ENCODE data around the gene ADGRB3.
A peak's percentile ranks its signal among the peaks of the same experiment; 100 is the strongest.
"Not testable (repeated sequence)": the region's sequence is repeated elsewhere in the genome, so short reads cannot be mapped to it uniquely, and the experiment has no call there.

The ADGRB3 gene

GRCh38 chr6:68740828-68741500, 105.9 kb downstream of the ADGRB3 start:
- DNase-seq (ENCODE audit: low read depth, low spot score): no peak

DNA sequence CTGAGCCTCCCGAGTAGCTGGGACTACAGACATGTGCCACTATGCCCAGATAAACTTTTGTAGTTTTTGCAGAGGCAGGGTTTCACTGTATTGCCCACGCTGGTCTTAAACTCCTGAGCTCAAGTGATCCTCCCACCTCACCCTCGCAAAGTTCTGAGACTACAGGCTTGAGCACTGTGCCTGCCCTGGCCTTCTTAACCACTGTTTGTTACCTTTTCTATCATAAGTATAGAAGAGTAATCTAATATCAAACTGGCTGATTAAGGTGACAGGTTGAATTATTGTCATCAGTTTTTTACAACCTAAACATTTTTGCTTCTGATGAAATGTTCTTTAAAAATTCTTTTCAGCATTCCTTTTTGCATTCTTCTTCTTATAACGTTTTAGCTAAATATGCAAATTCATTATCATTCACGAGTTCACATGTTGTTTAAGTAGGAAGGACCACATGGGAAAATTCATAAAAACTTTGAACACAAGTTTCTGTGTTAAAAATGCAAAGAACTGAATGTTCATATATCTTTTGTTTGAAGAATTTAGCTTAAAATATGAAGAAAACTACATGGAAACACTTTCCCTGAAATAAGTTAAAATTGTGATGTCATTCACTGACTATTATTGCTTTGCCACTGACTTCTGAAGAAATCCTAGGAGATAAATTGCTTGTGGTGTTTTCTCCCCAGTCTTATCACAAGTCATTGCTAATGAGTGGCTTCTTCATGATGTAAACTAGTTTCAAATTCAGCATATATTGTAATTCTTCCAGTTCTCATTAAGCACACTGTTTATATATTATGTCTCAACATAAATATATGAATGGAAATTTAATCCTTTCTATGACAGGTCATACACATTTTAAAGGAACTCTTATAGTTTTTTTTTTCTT, 106.7 kb downstream of the ADGRB3 start:
- DNase-seq (ENCODE audit: low read depth, low spot score): no peak

- DNase-seq (ENCODE audit: low read depth, low spot score): no peak
These were observed 108.0 kb downstream of the ADGRB3 start for GRCh38 chr6:68743099-68743498.

- not testable (repeated sequence) for DNase-seq (ENCODE audit: low read depth, low spot score)
These were observed 109.3 kb downstream of the ADGRB3 start for GRCh38 chr6:68744376-68744775.

DNA sequence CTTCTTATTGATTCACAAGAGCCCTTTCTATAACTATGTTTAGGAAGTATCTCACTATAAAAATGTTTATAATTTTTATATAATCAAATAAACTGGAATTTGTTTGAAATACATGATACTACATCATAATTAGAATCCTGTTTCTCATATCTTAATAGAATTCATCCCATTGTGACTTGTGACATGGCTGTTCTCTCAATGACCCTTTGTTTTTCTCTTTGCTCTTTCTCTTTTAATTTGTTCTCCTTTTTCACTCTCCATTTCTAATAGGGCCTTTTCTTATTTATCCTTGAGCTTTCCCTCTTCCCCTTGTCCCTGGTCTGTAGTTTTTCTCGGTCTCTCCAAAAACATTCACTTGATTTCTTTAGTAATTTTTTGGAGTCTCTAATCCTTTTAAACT, 111.3 kb downstream of the ADGRB3 start:
- DNase-seq (ENCODE audit: low read depth, low spot score): no peak

GRCh38 chr6:68747110-68747790, 112.2 kb downstream of the ADGRB3 start:
- DNase-seq (ENCODE audit: low read depth, low spot score): no peak

GRCh38 chr6:68747832-68748231, 112.8 kb downstream of the ADGRB3 start:
- DNase-seq (ENCODE audit: low read depth, low spot score): not testable (repeated sequence)

DNA sequence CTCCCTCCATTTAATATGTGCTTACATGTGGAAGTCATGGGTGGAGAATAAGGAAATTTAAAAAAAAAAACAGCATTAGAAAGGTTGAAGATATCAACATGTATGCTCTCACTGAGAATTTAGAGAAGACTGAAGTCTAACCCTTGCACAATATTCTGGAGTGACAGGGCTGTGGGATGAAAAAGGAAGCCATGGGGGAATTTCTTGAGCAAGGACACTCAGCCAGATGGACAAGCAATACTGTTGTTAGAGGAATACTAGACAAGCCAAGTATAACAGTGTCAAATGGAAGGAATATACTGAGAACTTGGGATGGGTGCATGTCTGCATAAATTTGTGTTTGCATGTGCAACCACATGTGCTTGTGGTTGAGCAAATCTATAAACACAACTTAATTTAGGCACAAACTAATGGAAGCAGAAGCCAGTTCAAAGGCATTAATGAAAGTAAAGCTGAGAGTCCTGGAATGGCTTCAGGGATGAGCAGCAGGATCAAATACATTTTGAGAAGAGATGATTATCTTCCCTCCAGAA, 119.7 kb downstream of the ADGRB3 start:
- no peak for DNase-seq (ENCODE audit: low read depth, low spot score)

DNA sequence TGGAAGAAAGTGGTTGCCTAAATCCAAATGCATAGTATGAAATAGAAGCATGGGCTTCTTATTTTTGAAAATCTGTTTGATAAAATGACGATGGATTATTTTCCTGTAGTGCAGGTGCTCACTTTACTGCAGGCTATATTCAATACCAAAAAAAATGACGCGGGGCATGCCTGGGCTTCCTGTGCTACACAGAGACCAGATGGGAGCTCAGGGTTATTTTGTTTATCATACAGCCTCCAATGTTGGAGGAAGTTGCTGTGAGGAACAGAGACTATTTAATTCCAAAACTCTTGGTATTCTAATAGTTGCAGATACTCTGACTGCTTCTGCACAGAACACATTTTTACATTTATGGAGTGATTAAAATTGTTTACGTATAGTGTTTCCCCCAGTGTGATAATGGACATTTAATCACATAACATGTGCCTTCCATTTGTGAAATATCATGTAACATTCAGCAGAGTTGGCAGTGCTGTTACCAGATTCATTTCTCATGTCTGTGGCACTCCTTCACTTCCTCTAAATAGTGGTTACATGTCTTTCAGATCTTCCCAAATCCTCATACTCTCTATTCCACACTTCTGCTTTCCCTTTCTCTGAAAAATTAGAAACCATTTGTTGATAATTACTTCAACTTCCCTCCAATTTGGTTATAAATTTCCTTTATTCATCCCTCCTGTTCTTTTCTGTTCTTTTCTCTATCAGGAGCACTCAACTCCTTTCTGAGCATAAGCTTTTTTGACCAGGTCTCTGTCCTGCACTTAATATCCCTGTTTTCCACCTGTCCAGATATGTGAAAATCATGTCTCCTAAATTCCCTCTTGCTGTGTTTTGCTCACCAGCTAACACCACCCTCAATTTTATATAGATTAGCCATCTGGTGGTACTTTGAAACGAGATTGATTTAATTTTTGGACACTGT, 121.6 kb downstream of the ADGRB3 start:
- DNase-seq (ENCODE audit: low read depth, low spot score): no peak

- DNase-seq (ENCODE audit: low read depth, low spot score): no peak
These were observed 122.7 kb downstream of the ADGRB3 start for GRCh38 chr6:68757821-68758220.

GRCh38 chr6:68758559-68758958, 123.5 kb downstream of the ADGRB3 start:
- DNase-seq (ENCODE audit: low read depth, low spot score): no peak

DNA sequence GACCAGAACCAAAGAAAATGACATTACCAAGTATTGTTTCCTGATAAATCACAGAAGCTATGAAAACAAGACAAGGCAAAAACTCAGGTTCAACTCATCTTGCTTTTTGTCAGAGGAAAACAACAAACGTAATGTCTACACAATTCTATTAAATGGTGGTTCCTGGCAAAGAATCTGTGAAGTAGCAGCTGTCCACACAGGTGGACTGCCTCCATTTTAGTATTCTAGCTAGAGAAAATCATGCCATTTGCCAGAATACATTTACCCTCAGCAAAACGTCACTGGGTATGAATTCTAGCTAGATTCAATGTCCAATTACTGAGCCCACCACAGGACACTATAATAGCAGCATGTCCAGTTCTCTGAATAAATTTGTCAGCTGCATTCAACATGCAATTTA, 125.4 kb downstream of the ADGRB3 start:
- DNase-seq (ENCODE audit: low read depth, low spot score): no peak

- DNase-seq (ENCODE audit: low read depth, low spot score): no peak
These were observed 126.0 kb downstream of the ADGRB3 start for GRCh38 chr6:68760941-68761676.

GRCh38 chr6:68761985-68762384, 126.9 kb downstream of the ADGRB3 start:
- no peak for DNase-seq (ENCODE audit: low read depth, low spot score)

GRCh38 chr6:68771426-68771825, 136.3 kb downstream of the ADGRB3 start:
- DNase-seq (ENCODE audit: low read depth, low spot score): no peak

- no peak for DNase-seq (ENCODE audit: low read depth, low spot score)
These were observed 139.8 kb downstream of the ADGRB3 start for GRCh38 chr6:68774843-68775242.

- no peak for DNase-seq (ENCODE audit: low read depth, low spot score)
These were observed 141.3 kb downstream of the ADGRB3 start for GRCh38 chr6:68776354-68776753.

DNA sequence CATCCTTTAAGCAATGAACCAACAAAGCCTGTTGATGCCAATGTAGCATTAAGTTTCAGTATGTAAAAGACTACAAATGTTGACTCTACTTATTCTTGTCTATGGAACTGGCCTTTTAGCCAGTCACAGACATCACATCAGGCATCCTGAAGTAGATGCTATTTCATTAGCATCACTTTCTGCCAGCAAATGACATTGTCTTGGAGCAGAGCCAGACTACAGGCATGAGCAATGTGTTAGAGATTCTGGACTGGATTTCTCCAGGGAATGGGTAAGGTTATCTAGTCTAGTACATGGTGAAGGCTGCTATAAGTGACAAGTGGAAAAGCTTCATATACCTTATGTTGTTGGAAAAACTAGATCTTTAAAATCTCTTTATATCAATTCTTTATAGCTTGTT, 142.9 kb downstream of the ADGRB3 start:
- no peak for DNase-seq (ENCODE audit: low read depth, low spot score)

DNA sequence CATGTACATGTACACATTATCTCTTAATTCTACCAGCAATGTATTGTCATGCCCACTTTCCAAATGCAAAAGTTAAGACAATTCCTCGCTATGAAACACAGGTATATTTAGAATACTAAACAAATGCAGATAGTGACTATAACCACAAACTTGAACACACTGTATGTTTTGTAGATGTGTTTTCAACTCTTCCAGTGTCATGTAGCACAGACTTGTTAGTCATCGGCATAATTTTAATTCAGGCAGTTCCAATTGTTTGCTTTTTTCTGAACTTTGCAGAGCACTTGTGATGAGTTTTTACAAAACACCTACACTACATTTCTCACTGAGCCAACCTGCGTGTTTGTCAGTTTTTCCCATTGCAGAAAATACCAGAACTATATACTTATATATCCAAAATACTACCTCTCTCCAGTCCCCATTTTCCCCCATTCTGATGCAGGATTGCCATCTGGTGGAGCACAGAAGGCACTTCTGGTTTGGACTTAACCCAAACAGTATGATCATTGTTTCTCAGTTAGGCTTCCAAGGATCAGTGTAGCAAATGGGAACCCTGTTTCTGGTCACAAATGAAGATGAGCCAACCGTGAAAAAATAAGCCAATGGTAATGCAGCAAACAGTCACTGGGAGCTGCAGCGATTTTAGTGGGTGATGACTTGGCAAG, 143.4 kb downstream of the ADGRB3 start:
- DNase-seq (ENCODE audit: low read depth, low spot score): peak; percentile 16

GRCh38 chr6:68779366-68779765, 144.3 kb downstream of the ADGRB3 start:
- no peak for DNase-seq (ENCODE audit: low read depth, low spot score)

All from brain pericyte (primary cell).